Adipocyte (in vitro differentiated cells): ENCODE measurements around the gene PHC2.

Source experiments
- DNase-seq: peaks from one replicate; pipeline ENCODE4 v3.0.0-alpha.2; 2015; ENCODE audit warnings: low read depth
- H3K27me3 ChIP-seq: replicated peaks from 2 replicates; pipeline ENCODE4 v1.7.0; 2013; ENCODE audit warnings: mild to moderate bottlenecking, low read length, moderate library complexity; ENCODE audit not compliant: control insufficient read depth, insufficient read depth
- H3K36me3 ChIP-seq: 2 replicates; pipeline ENCODE4 v1.7.0; 2013; ENCODE audit warnings: low read length, mild to moderate bottlenecking, moderate library complexity; ENCODE audit not compliant: control insufficient read depth, insufficient read depth, severe bottlenecking
- H3K4me1 ChIP-seq: 2 replicates; pipeline ENCODE4 v1.7.0; 2013; ENCODE audit warnings: mild to moderate bottlenecking, low read length, moderate library complexity; ENCODE audit not compliant: control insufficient read depth, insufficient read depth
- H3K4me3 ChIP-seq: 2 replicates; pipeline ENCODE4 v1.7.0; 2013; ENCODE audit warnings: mild to moderate bottlenecking, low read length, moderate library complexity
- H3K9ac ChIP-seq: 2 replicates; pipeline ENCODE4 v1.7.0; 2013; ENCODE audit warnings: mild to moderate bottlenecking, low read length, moderate library complexity
- H3K9me3 ChIP-seq: 2 replicates; pipeline ENCODE4 v1.7.0; 2013; ENCODE audit warnings: mild to moderate bottlenecking, low read length, moderate library complexity; ENCODE audit not compliant: control insufficient read depth

PHC2 gene

DNA sequence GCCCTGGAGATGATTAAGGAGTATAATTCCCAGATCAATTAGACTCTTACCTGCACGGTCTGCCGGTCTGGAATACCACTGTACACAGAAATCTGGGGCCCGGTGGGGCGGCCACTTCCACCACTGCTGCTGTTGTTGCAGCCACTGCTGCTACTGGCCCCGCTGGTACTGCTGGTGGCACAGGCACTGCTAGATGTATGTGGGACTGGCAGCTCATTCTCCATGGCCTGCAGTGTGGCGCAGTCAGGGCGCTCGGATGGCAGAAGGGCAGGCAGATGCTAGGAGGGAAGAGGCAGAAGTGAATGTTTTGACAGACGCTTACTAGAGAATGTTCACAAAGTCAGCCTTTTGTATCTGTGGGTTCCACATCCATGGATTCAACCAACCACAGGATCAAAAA, 55.6 kb downstream of the PHC2 start:
- peak overlapping the region; percentile 34 for H3K9ac ChIP-seq
- DNase-seq, result no peak
- peaks cover 11% of the 10 kb centered on the region for H3K36me3 ChIP-seq
- no peaks in the 10 kb centered on the region for H3K9me3 ChIP-seq
- H3K27me3 ChIP-seq, result no peaks in the 10 kb centered on the region
- no peak overlapping the region for H3K4me3 ChIP-seq
- peaks cover 57% of the 10 kb centered on the region for H3K4me1 ChIP-seq

DNA sequence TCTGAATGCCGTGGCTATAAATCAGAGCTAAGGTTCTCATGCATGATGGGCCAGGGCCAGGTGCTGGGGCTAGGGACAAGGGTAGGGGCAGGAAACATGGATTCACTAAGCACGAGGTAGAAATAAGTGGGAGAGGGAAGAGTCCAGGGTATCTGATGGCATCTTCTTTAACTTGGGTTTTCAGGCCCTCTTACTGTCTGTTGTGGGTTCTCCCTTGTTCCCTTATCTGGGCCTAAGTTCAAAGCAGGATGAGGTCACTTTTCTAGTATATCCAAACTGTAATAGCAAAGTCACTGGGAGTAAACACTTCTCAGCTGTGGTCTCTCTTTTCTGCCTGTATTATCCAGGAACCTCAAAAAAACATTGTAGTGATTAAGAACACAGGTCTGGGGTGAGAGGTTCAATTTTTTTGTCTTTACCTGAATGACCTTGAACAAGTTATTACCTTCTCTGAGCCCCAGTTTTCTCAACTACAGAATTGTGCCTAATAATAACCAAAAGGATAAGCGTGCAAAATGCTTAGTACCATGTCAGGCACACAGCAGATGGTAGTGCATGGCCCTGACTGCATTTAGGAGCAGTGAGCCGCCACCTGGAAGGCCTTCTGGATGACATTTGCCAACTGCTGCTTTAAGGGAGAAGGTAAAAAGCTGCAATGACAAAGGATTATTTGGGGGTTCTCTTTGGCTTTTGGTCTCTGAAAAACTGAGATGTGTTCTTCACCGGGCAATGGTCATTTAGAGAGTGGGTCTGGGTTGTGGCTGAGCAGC, 56.4 kb downstream of the PHC2 start:
- Histone ChIP-seq H3K4me3 (no peak overlapping the region), H3K36me3 (peaks cover 16% of the 10 kb centered on the region), H3K27me3 (no peaks in the 10 kb centered on the region), H3K9ac (peak overlapping the region; percentile 34), H3K4me1 (peaks cover 50% of the 10 kb centered on the region), H3K9me3 (no peaks in the 10 kb centered on the region)
- peak; percentile 36 for DNase-seq

DNA sequence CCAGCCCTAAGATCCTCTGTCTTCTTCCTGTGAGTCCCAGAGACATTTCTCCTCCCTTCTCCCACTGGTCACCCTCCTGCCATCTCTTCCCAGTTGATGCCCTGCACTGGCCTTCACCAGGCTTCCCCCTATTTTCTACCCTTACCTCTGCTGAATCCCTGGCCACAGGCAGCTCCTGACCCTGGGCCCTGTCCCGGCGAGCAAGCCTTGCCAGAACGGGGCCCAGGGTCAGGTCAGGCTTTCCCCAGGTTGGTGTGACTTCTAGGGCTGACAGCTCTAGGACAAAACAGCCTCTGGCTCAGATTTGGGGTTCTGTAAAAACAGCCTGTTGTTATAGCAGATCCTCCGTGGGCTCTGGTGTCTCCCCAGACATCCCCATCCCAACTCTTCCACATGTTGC, 57.3 kb downstream of the PHC2 start:
- Histone ChIP-seq H3K4me3 (no peak overlapping the region), H3K9ac (peak overlapping the region; percentile 34), H3K36me3 (peaks cover 22% of the 10 kb centered on the region), H3K4me1 (peaks cover 44% of the 10 kb centered on the region), H3K9me3 (no peaks in the 10 kb centered on the region), H3K27me3 (no peaks in the 10 kb centered on the region)
- DNase-seq, result no peak

DNA sequence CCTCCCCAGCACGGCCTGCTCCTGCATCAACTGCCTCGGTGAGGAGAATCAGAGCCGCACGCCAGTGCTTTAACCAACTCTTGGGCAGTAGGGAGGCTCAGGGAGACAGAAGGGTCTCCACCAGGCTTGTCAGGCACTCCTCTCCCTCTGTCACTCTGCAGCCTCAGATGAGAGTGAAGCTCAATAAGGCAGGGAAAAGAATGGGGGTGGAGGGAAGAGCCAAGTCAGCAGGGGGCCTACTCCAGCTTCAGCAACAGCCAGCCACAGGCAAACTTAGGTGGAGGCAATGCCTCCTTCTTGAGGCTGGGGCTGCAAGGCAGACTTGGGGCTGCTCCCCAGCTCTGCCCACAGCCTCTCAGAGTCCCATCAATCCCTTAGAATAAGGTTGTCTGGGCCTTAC, 58.2 kb downstream of the PHC2 start:
- no peak for DNase-seq
- no peaks in the 10 kb centered on the region for H3K27me3 ChIP-seq
- no peak overlapping the region for H3K9ac ChIP-seq
- H3K4me3 ChIP-seq, result no peak overlapping the region
- H3K9me3 ChIP-seq, result no peaks in the 10 kb centered on the region
- peaks cover 22% of the 10 kb centered on the region for H3K36me3 ChIP-seq
- H3K4me1 ChIP-seq, result peaks cover 34% of the 10 kb centered on the region

DNA sequence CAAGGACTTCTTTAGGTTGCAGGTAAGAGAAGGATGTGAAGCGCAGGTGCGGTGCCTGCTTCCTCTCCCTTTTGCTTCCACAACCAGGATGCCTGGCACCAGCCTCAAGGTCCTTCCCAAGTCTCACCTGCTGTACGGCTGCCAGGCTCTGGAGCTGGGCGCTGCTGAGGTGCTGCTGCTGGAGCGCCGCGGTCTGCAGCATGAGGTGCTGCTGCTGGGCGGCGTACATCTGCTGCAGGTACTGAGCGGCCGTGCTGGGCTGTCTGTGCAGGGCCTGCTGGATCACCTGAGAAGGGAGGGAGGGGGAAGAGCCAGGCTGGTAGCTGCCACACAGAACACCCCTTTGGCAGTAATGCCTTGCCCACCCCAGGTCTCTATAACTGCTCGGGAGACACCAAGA, 58.7 kb downstream of the PHC2 start:
- peaks cover 34% of the 10 kb centered on the region for H3K4me1 ChIP-seq
- H3K27me3 ChIP-seq, result no peaks in the 10 kb centered on the region
- H3K4me3 ChIP-seq, result no peak overlapping the region
- H3K36me3 ChIP-seq, result peaks cover 22% of the 10 kb centered on the region
- DNase-seq, result no peak
- H3K9me3 ChIP-seq, result no peaks in the 10 kb centered on the region
- no peak overlapping the region for H3K9ac ChIP-seq

- Histone ChIP-seq H3K36me3 (peaks cover 30% of the 10 kb centered on the region), H3K4me1 (peaks cover 35% of the 10 kb centered on the region), H3K9me3 (no peaks in the 10 kb centered on the region), H3K9ac (no peak overlapping the region), H3K27me3 (no peaks in the 10 kb centered on the region), H3K4me3 (no peak overlapping the region)
- DNase-seq, result no peak
These were observed 59.6 kb downstream of the PHC2 start for GRCh38 chr1:33371334-33371733.

DNA sequence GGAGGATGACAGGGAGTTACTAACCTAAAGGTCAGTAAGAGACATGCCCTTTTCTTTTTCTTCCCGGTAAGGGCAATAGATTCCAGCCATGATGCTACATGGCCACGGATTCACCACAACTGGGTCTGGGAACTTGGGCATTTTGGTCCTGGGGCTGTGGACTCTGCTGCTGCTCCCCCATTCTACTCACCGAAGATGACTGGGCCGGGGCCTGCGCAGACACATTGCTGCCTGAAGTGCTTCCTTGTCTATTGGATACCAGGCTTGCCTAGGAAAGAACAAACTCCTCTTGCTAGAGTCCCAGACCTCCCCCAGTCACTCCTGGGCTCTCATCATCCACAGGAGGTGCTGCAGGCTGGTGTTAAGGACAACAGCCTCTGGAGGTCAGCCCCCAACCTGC, 60.1 kb downstream of the PHC2 start:
- peak overlapping the region; percentile 11 for H3K9ac ChIP-seq
- no peak for DNase-seq
- H3K4me1 ChIP-seq, result peaks cover 40% of the 10 kb centered on the region
- peaks cover 30% of the 10 kb centered on the region for H3K36me3 ChIP-seq
- no peaks in the 10 kb centered on the region for H3K27me3 ChIP-seq
- H3K4me3 ChIP-seq, result no peak overlapping the region
- no peaks in the 10 kb centered on the region for H3K9me3 ChIP-seq

GRCh38 chr1:33370301-33370700, 60.6 kb downstream of the PHC2 start:
- Histone ChIP-seq H3K36me3 (peaks cover 31% of the 10 kb centered on the region), H3K9me3 (no peaks in the 10 kb centered on the region), H3K9ac (peak overlapping the region; percentile 11), H3K4me3 (no peak overlapping the region), H3K27me3 (no peaks in the 10 kb centered on the region), H3K4me1 (peaks cover 44% of the 10 kb centered on the region)
- peak; percentile 80 for DNase-seq

DNA sequence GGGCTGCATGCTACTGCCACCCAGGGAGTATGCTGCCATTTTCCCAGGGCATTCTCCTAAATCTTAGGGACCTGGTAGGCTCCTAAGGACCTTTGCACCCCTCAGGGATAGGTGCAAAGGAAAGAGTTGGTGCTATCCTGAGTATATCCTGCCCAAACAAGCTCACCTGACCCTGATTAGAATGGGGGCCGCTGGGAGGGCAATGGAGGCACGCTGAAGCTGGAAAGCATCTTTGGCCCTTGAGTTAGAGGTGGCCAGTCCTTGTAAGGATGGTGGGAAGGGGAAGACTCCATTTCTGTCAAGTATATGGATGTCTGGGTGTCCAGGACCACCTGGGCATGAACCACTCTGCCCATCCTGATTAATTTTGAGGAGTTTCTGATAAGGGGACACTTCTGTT, 61.1 kb downstream of the PHC2 start:
- H3K4me3 ChIP-seq, result no peak overlapping the region
- H3K9ac ChIP-seq, result no peak overlapping the region

DNA sequence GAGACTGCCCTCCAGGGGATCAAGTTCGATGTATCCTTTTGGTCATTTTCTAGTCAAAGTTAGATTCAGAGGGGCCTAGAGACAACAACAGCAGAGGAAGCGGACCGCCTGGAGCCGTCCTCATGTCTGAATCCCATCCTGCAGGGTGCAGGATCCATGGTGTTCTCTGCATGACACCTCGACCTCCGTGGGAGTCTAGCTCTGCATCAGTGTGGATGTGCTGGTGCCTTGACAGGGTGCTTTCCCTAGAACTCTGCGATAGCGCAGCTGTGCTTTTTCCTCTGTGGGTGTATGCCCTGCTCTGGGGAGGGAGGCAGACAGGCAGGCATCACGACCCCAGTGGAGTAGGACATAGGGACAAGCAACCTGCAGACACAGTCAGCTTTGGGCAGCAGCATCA, 61.8 kb downstream of the PHC2 start:
- peaks cover 44% of the 10 kb centered on the region for H3K4me1 ChIP-seq
- no peak for DNase-seq
- H3K4me3 ChIP-seq, result no peak overlapping the region
- H3K9ac ChIP-seq, result no peak overlapping the region
- H3K36me3 ChIP-seq, result peaks cover 36% of the 10 kb centered on the region
- no peaks in the 10 kb centered on the region for H3K9me3 ChIP-seq
- no peaks in the 10 kb centered on the region for H3K27me3 ChIP-seq

More for the DNA sequence above, 61.1 kb downstream of the PHC2 start:
- H3K27me3 ChIP-seq, result no peaks in the 10 kb centered on the region
- no peak for DNase-seq
- peaks cover 44% of the 10 kb centered on the region for H3K4me1 ChIP-seq
- H3K9me3 ChIP-seq, result no peaks in the 10 kb centered on the region
- peaks cover 36% of the 10 kb centered on the region for H3K36me3 ChIP-seq

DNA sequence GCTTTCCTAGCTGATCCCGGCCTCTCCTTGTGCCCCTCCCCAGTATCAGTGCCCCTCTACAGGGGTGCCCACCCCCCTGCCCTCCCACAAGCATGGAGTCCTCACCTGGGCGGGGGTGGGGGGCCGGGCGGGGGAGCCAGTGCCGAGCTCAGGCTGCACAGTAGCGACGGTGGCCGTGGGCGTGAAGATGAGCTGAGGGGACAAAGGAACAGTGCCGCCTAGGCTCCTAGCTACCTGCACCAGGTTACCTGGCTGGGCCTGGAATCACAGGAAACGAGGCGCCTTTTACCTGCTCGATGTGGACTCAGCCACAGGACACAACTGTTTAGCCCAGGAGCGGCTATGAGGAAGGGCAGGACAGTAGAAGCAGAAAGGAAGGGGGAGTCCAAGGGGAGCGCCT, 62.5 kb downstream of the PHC2 start:
- no peaks in the 10 kb centered on the region for H3K27me3 ChIP-seq
- H3K9ac ChIP-seq, result no peak overlapping the region
- no peaks in the 10 kb centered on the region for H3K9me3 ChIP-seq
- peaks cover 34% of the 10 kb centered on the region for H3K36me3 ChIP-seq
- no peak for DNase-seq
- peaks cover 40% of the 10 kb centered on the region for H3K4me1 ChIP-seq
- no peak overlapping the region for H3K4me3 ChIP-seq
